ENCODE results near the gene CDK5R2. TPM values are rescaled to one million over a fixed set of nuclear protein-coding genes. Genes with fewer than 3 reads are reported as not detected.

Gene CDK5R2
- total RNA-seq, 2 donors from 2014 or later: not detected

DNA sequence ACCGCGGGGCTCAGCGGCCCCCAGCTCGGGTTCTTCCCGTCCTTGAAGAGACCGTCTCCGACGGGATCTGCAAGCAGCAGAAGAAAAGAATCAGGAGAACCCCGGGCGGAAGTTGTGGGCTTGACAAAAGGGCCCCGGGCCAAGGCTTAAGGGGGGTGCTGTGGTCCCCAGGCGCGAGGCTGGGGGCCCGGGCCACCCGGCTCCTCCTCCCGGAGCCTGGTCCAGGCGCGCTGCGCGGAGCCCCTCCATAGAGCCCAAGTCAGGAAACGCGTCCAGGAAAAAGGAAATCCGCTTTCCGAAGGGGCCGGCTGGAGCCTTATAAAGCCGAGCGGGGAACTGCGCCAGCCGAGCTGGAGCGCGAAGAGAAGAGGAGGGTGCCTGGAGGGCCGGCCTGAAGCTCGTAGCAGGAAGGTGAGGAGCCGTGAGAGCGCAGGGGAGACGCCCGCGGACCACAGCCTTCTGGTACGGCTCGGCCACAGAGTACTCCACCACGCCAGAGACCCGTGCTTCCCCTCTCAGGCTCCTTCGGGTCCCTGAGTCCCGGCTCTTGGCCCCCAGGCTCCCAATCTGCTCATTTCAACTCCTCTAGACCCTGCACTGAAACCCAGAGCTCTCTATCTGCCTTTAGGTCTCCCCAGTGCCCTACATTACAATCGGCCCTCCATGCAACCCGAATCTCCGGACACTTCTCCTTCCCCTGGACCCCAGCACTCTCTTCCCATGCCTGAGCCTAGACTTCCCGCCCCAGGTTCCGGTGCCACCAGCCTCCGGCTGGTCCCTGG lies 25.0 kb downstream of the CDK5R2 start:
- Histone ChIP-seq H3K36me3 (no peaks in the 10 kb centered on the region), H3K27me3 (replicated peaks; ENCODE audit: insufficient read depth) (peaks cover 27% of the 10 kb centered on the region), H3K4me3 (peak overlapping the region; percentile 42), H3K9me3 (no peaks in the 10 kb centered on the region), H3K27ac (peak overlapping the region in 1 of 2 donors; percentile 38), H3K4me1 (ENCODE audit: control insufficient read depth in 1 of 2, low read depth in 2 of 2) (peaks cover 20 to 37% of the 10 kb centered on the region in 2 donors)
- ATAC-seq (ENCODE audit: insufficient number of reproducible peaks, low FRiP score, low read depth) (no peak), DNase-seq (ENCODE audit: low spot score) (no peak)
- TF ChIP-seq, protein P1, sequence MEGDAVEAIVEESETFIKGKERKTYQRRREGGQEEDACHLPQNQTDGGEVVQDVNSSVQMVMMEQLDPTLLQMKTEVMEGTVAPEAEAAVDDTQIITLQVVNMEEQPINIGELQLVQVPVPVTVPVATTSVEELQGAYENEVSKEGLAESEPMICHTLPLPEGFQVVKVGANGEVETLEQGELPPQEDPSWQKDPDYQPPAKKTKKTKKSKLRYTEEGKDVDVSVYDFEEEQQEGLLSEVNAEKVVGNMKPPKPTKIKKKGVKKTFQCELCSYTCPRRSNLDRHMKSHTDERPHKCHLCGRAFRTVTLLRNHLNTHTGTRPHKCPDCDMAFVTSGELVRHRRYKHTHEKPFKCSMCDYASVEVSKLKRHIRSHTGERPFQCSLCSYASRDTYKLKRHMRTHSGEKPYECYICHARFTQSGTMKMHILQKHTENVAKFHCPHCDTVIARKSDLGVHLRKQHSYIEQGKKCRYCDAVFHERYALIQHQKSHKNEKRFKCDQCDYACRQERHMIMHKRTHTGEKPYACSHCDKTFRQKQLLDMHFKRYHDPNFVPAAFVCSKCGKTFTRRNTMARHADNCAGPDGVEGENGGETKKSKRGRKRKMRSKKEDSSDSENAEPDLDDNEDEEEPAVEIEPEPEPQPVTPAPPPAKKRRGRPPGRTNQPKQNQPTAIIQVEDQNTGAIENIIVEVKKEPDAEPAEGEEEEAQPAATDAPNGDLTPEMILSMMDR (IDR thresholded peaks at IDR 0.05): no peak

DNA sequence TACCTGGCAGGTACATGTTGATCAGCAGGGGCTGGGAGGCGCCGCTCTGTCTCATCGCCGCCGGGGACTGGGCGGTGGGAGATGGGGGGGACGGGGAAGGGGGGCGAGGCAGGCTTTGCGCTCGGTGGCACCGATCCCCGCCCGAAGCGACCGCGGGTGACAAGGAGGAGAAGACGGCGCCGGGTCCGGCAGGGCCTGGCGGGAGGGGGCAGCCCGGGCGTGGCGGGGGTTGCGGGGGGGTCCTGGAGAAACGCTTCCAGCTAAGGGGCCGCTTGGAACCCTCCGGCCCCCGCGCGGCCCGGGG lies 25.5 kb downstream of the CDK5R2 start, which contains the start of gene FEV:
FEV (minus strand) TSS at position 164 of the 304 bp plus-strand sequence; CDS start at position 55, 109 bp downstream.
- peaks cover 20 to 33% of the 10 kb centered on the region in 2 donors for H3K4me1 ChIP-seq (ENCODE audit: control insufficient read depth in 1 of 2, low read depth in 2 of 2)
- H3K36me3 ChIP-seq: no peaks in the 10 kb centered on the region
- H3K27ac ChIP-seq: peak within 1 kb of the TSS in 1 of 2 donors; percentile 38
- peak within 1 kb of the TSS; percentile 42 for H3K4me3 ChIP-seq
- no peak for DNase-seq (ENCODE audit: low spot score)
- TF ChIP-seq, protein P1 (IDR thresholded peaks at IDR 0.05): no peak
- H3K27me3 ChIP-seq (replicated peaks; ENCODE audit: insufficient read depth): peaks cover 27% of the 10 kb centered on the region
- no peaks in the 10 kb centered on the region for H3K9me3 ChIP-seq
- ATAC-seq (ENCODE audit: insufficient number of reproducible peaks, low FRiP score, low read depth): no peak

DNA sequence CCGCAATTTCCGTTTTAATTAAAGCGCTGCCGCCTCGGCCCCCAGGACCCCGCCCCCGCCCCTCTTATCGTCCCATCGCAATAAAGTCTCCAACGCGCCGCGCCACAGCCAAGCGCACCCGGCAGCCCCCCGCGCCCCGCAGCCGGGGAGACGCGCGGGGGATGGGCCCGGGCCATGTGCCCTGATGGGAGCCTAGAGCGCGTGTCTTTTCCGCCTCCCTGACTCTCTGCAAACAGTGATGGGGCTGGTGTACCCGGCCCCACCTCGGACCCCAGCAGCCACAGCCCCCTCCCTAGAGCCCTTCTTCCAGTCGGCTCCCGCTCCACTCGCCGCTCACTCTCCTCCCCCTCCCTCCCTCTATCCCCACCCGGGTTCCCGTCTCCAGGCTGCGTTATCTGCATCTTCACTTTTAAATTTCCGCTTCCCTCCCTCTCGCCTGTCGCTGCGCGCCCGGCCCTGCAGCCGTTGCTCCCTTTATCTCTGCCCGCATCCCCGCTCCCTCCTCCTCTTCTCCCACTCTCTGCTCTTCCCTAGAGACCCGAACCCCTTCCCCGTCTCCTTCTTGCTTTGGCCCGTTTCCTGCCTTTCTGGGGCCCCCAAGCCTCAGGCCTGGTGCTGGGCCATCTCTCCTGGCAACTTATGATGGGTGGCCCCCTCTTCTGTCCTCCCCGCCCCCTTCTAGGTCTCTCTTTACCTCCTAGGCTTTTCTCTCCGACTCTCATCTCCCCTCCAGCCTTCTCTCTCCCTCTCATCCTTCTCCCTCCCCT lies 26.0 kb downstream of the CDK5R2 start:
- no peaks in the 10 kb centered on the region for H3K9me3 ChIP-seq
- H3K4me3 ChIP-seq: no peak overlapping the region
- H3K27me3 ChIP-seq (replicated peaks; ENCODE audit: insufficient read depth): peaks cover 27% of the 10 kb centered on the region
- H3K36me3 ChIP-seq: no peaks in the 10 kb centered on the region
- TF ChIP-seq, protein P1 (IDR thresholded peaks at IDR 0.05): no peak
- no peak overlapping the region for H3K27ac ChIP-seq
- ATAC-seq (ENCODE audit: insufficient number of reproducible peaks, low FRiP score, low read depth): no peak
- DNase-seq (ENCODE audit: low spot score): no peak
- H3K4me1 ChIP-seq (ENCODE audit: control insufficient read depth in 1 of 2, low read depth in 2 of 2): peaks cover 20 to 33% of the 10 kb centered on the region in 2 donors

DNA sequence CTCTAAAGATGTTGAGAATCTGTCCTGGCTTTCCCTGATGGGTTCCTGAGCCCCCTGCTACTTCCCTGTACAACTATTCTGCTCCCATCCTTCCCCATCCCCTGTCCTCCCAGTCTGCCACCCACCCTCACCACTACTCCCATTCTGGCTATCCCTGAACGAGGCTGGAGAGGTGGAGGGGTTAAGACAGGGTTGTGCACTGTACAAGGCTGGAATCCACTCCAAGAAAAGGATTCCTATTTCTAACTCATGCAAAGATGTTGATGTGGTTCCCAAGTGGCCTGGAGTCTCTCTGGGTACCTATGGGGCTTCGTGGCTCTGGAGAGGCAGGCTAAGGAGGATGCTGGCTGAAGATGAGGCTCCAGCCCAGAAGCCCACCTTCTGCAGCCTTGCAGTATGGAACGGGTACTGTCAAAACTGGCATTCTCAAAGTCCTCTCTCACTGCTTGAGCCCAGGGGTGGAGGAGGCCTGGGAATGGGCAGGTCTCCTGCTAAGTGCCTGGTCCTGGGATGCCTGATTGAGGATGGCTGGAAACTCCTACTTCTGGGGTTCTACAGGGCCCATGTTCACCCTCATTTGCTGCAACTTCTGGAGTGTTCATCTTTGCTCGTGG lies 26.8 kb downstream of the CDK5R2 start:
- Histone ChIP-seq H3K9me3 (no peaks in the 10 kb centered on the region), H3K4me3 (no peak overlapping the region), H3K27ac (no peak overlapping the region), H3K27me3 (replicated peaks; ENCODE audit: insufficient read depth) (peaks cover 28% of the 10 kb centered on the region), H3K4me1 (ENCODE audit: control insufficient read depth in 1 of 2, low read depth in 2 of 2) (peaks cover 16 to 27% of the 10 kb centered on the region in 2 donors), H3K36me3 (no peaks in the 10 kb centered on the region)
- ATAC-seq (ENCODE audit: insufficient number of reproducible peaks, low FRiP score, low read depth) (no peak), DNase-seq (ENCODE audit: low spot score) (no peak)
- TF ChIP-seq, protein P1 (IDR thresholded peaks at IDR 0.05): no peak

GRCh38 chr2:218988164-218988563 lies 28.7 kb downstream of the CDK5R2 start:
- peaks cover 12 to 19% of the 10 kb centered on the region in 2 donors for H3K4me1 ChIP-seq (ENCODE audit: control insufficient read depth in 1 of 2, low read depth in 2 of 2)
- H3K9me3 ChIP-seq: no peaks in the 10 kb centered on the region
- no peak for DNase-seq (ENCODE audit: low spot score)
- H3K27ac ChIP-seq: no peak overlapping the region
- ATAC-seq (ENCODE audit: insufficient number of reproducible peaks, low FRiP score, low read depth): no peak
- TF ChIP-seq, protein P1 (IDR thresholded peaks at IDR 0.05): no peak
- peaks cover 47% of the 10 kb centered on the region for H3K27me3 ChIP-seq (replicated peaks; ENCODE audit: insufficient read depth)
- no peak overlapping the region for H3K4me3 ChIP-seq
- no peaks in the 10 kb centered on the region for H3K36me3 ChIP-seq

Data from thoracic aorta (tissue), 2 donors.